Panc1 (cell line): ENCODE measurements around the gene KCNQ1.

Source experiments
- CTCF ChIP-seq: fragments of 450-650 bp; IDR thresholded peaks from 2 replicates; pipeline ENCODE4 v1.5.1; 2017; ENCODE audit warnings: mild to moderate bottlenecking
- POLR2AphosphoS5 ChIP-seq: IDR thresholded peaks from 2 replicates; pipeline ENCODE4 v1.6.1; 2012; ENCODE audit warnings: mild to moderate bottlenecking, low read depth, low read length, moderate library complexity
- TCF7L2 ChIP-seq: IDR thresholded peaks from 2 replicates; pipeline ENCODE4 v1.6.1; 2011; ENCODE audit warnings: mild to moderate bottlenecking, low read depth, low read length, inconsistent platforms
- TF ChIP-seq, protein P1 (sequence below), 2 experiments: IDR thresholded peaks; 2 replicates each; pipeline ENCODE4 v1.6.1; 2011 to 2012; ENCODE audit warnings: low read depth in 2 of 2, control low read depth in 1 of 2, low read length in 1 of 2, mild to moderate bottlenecking in 1 of 2, moderate library complexity in 1 of 2; ENCODE audit not compliant: insufficient read depth in 1 of 2

- TF ChIP-seq TCF7L2 = no peak
- no peak for TF ChIP-seq CTCF
- no peak for TF ChIP-seq POLR2AphosphoS5
- TF ChIP-seq, protein P1, sequence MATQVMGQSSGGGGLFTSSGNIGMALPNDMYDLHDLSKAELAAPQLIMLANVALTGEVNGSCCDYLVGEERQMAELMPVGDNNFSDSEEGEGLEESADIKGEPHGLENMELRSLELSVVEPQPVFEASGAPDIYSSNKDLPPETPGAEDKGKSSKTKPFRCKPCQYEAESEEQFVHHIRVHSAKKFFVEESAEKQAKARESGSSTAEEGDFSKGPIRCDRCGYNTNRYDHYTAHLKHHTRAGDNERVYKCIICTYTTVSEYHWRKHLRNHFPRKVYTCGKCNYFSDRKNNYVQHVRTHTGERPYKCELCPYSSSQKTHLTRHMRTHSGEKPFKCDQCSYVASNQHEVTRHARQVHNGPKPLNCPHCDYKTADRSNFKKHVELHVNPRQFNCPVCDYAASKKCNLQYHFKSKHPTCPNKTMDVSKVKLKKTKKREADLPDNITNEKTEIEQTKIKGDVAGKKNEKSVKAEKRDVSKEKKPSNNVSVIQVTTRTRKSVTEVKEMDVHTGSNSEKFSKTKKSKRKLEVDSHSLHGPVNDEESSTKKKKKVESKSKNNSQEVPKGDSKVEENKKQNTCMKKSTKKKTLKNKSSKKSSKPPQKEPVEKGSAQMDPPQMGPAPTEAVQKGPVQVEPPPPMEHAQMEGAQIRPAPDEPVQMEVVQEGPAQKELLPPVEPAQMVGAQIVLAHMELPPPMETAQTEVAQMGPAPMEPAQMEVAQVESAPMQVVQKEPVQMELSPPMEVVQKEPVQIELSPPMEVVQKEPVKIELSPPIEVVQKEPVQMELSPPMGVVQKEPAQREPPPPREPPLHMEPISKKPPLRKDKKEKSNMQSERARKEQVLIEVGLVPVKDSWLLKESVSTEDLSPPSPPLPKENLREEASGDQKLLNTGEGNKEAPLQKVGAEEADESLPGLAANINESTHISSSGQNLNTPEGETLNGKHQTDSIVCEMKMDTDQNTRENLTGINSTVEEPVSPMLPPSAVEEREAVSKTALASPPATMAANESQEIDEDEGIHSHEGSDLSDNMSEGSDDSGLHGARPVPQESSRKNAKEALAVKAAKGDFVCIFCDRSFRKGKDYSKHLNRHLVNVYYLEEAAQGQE (IDR thresholded peaks at IDR 0.05; ENCODE audit: insufficient read depth in 1 of 2, low read depth in 2 of 2, low read length in 1 of 2) = no peak
Measured at GRCh38 chr11:2741006-2741376, 296.2 kb downstream of the KCNQ1 start.
